Chondrocyte (in vitro differentiated cells): ENCODE measurements around the gene CDC42EP3. TPM values are rescaled to one million over a fixed set of nuclear protein-coding genes. Genes with fewer than 3 reads are reported as not detected.

Experiments
- DNase-seq: peaks from one replicate; pipeline ENCODE4 v3.0.0; 2021; ENCODE audit warnings: mixed read lengths, low spot score
- H3K27ac Mint-ChIP-seq: one replicate; pipeline ENCODE4 v1.8.0; 2021; ENCODE audit warnings: mild to moderate bottlenecking, moderate library complexity, mixed read lengths; ENCODE audit not compliant: unreplicated experiment
- H3K27me3 Mint-ChIP-seq: 2 replicates; pipeline ENCODE4 v1.8.0; 2021; ENCODE audit warnings: low read depth, mixed read lengths
- H3K36me3 Mint-ChIP-seq: 2 replicates; pipeline ENCODE4 v1.8.0; 2021; ENCODE audit warnings: low read depth, mixed read lengths
- H3K4me1 Mint-ChIP-seq: 2 replicates; pipeline ENCODE4 v1.8.0; 2021; ENCODE audit warnings: low read depth, mild to moderate bottlenecking, mixed read lengths
- H3K4me3 Mint-ChIP-seq: one replicate; pipeline ENCODE4 v1.8.0; 2021; ENCODE audit warnings: mild to moderate bottlenecking, moderate library complexity, mixed read lengths; ENCODE audit not compliant: unreplicated experiment
- H3K9me3 Mint-ChIP-seq: 2 replicates; pipeline ENCODE4 v1.8.0; 2021; ENCODE audit warnings: low read depth, mixed read lengths
- CTCF ChIP-seq: fragments of 200-600 bp; sonication (generic); IDR thresholded peaks from 2 replicates; pipeline ENCODE4 v1.5.0; 2021; ENCODE audit warnings: antibody characterized with exemption, mild to moderate bottlenecking, moderate library complexity
- total RNA-seq: library from RNA; stranded (reverse); gene quantifications from 3 replicates; pipeline ENCODE4 v1.2.1, GENCODE V29; 2021

Gene CDC42EP3
- total RNA-seq, 1 donor from 2014 or later: 91.2 TPM

- DNase-seq: no peak
- H3K9me3 Mint-ChIP-seq: no peaks in the 10 kb centered on the region
- peaks cover 4% of the 10 kb centered on the region for H3K36me3 Mint-ChIP-seq
- peaks cover 23% of the 10 kb centered on the region for H3K4me1 Mint-ChIP-seq
- H3K27me3 Mint-ChIP-seq: no peaks in the 10 kb centered on the region
- no peak overlapping the region for H3K4me3 Mint-ChIP-seq
- no peak overlapping the region for H3K27ac Mint-ChIP-seq
- no peak for TF ChIP-seq CTCF
Observed at GRCh38 chr2:37636381-37637066, 34.9 kb downstream of the CDC42EP3 start.

GRCh38 chr2:37635504-37636380 is 35.7 kb downstream of the CDC42EP3 start:
- Mint-ChIP-seq H3K36me3 (no peaks in the 10 kb centered on the region), H3K27me3 (no peaks in the 10 kb centered on the region), H3K4me1 (peaks cover 17% of the 10 kb centered on the region), H3K9me3 (no peaks in the 10 kb centered on the region), H3K4me3 (no peak overlapping the region), H3K27ac (no peak overlapping the region)
- no peak for TF ChIP-seq CTCF
- DNase-seq: no peak

- no peak for TF ChIP-seq CTCF
- Mint-ChIP-seq H3K36me3 (no peaks in the 10 kb centered on the region), H3K27ac (no peak overlapping the region), H3K27me3 (no peaks in the 10 kb centered on the region), H3K4me1 (peaks cover 24% of the 10 kb centered on the region), H3K9me3 (no peaks in the 10 kb centered on the region), H3K4me3 (no peak overlapping the region)
- DNase-seq: no peak
Observed at GRCh38 chr2:37634914-37635503, 36.4 kb downstream of the CDC42EP3 start.

- no peak for TF ChIP-seq CTCF
- no peaks in the 10 kb centered on the region for H3K27me3 Mint-ChIP-seq
Observed at GRCh38 chr2:37633845-37634244, 37.6 kb downstream of the CDC42EP3 start.

GRCh38 chr2:37633234-37633633 is 38.2 kb downstream of the CDC42EP3 start:
- no peak for TF ChIP-seq CTCF
- H3K9me3 Mint-ChIP-seq: no peaks in the 10 kb centered on the region
- H3K36me3 Mint-ChIP-seq: no peaks in the 10 kb centered on the region
- DNase-seq: no peak
- no peak overlapping the region for H3K4me3 Mint-ChIP-seq
- peaks cover 17% of the 10 kb centered on the region for H3K4me1 Mint-ChIP-seq
- no peak overlapping the region for H3K27ac Mint-ChIP-seq
- H3K27me3 Mint-ChIP-seq: no peaks in the 10 kb centered on the region

More at GRCh38 chr2:37633845-37634244, 37.6 kb downstream of the CDC42EP3 start:
- H3K4me1 Mint-ChIP-seq: peaks cover 21% of the 10 kb centered on the region
- no peaks in the 10 kb centered on the region for H3K9me3 Mint-ChIP-seq
- no peak for DNase-seq
- H3K36me3 Mint-ChIP-seq: no peaks in the 10 kb centered on the region
- H3K4me3 Mint-ChIP-seq: no peak overlapping the region
- no peak overlapping the region for H3K27ac Mint-ChIP-seq
